Stomach (tissue), 4 donors: ENCODE data around the gene TRAF3IP3.

ENCODE experiments used
- POLR2A ChIP-seq, 4 donors: fragments of 450-650 bp; IDR thresholded peaks; one replicate each; pipeline ENCODE4 v1.6.1; 2016; ENCODE audit warnings: antibody characterized with exemption in 4 of 4, control low read depth in 2 of 4, mild to moderate bottlenecking in 1 of 4, moderate library complexity in 1 of 4
- TF ChIP-seq, protein P1 (sequence below), 7 experiments: fragments of 450-650 bp in 4 of 7; fragments of 200-600 bp in 3 of 7; sonication (generic) in 3 of 7; IDR thresholded peaks; one replicate each; pipeline ENCODE4 v1.5.1; 2016 to 2019; ENCODE audit warnings: antibody characterized with exemption in 7 of 7, control low read depth in 2 of 7, mild to moderate bottlenecking in 1 of 7

DNA sequence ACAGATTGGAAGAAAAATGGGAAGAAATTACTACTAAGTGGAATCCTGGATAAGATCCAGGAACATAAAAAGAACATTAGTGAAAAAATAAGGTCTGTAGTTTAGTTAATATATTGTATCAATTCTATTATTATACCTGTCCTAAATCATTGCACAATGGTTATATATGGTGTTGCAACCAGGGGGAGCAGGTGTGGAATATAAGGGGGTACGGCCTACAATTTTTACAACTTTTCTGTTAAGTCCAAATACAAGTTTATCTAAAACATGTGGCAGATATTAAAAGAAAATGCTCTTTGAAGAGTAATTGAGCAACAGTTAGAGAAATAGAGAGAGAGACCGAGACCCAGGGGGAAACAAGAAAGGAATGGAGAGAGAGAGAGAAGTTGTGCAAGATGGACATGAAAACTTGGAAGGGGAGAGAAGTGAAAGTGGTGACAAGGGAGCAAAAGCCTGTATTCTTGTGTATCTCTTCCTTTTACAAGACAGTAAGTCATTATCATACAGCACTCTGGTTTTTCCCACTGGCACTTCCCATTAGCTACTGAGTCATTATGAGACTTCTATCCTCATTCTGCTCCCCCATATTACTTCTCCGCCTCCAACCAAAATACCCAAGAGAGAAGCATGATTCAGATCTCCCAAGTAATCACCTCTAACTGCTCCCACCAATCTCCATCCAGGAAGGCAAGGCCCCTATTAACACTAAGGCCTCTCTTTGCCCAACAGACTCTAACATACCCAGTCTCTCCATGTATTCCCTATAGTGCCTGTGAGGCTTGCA lies 22.3 kb upstream of the TRAF3IP3 start:
- TF ChIP-seq, protein P1, sequence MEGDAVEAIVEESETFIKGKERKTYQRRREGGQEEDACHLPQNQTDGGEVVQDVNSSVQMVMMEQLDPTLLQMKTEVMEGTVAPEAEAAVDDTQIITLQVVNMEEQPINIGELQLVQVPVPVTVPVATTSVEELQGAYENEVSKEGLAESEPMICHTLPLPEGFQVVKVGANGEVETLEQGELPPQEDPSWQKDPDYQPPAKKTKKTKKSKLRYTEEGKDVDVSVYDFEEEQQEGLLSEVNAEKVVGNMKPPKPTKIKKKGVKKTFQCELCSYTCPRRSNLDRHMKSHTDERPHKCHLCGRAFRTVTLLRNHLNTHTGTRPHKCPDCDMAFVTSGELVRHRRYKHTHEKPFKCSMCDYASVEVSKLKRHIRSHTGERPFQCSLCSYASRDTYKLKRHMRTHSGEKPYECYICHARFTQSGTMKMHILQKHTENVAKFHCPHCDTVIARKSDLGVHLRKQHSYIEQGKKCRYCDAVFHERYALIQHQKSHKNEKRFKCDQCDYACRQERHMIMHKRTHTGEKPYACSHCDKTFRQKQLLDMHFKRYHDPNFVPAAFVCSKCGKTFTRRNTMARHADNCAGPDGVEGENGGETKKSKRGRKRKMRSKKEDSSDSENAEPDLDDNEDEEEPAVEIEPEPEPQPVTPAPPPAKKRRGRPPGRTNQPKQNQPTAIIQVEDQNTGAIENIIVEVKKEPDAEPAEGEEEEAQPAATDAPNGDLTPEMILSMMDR (IDR thresholded peaks at IDR 0.05): no peak
- no peak for TF ChIP-seq POLR2A (IDR thresholded peaks at IDR 0.05)
